Activated T-cell treated with anti-CD3 and anti-CD28 coated beads for 4 hours (primary cell): ENCODE results near the gene AHCYL1.

Experiments used
- DNase-seq: peaks from one replicate; pipeline ENCODE4 v3.0.0-alpha.2; 2020

AHCYL1 gene

DNA sequence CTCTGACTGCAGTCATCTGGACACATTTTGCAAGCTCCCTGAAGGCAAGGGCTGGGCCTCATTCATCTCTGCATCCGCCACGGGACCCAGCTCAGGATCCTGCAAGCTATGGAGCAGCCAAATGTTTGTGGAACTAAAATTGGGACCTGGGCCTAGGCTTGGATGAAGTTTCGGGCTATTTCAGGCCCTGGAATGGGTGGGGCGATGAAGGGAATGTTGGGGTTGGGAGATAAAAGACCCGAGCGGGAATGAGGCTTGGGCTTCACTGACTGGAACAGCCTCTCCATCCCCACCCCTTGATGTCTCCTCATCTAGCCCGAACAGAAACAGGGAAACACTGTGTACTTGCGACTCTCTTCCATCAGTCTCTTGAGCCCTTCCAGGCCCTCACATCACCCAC is 7.3 kb upstream of the AHCYL1 start:
- no peak for DNase-seq

DNA sequence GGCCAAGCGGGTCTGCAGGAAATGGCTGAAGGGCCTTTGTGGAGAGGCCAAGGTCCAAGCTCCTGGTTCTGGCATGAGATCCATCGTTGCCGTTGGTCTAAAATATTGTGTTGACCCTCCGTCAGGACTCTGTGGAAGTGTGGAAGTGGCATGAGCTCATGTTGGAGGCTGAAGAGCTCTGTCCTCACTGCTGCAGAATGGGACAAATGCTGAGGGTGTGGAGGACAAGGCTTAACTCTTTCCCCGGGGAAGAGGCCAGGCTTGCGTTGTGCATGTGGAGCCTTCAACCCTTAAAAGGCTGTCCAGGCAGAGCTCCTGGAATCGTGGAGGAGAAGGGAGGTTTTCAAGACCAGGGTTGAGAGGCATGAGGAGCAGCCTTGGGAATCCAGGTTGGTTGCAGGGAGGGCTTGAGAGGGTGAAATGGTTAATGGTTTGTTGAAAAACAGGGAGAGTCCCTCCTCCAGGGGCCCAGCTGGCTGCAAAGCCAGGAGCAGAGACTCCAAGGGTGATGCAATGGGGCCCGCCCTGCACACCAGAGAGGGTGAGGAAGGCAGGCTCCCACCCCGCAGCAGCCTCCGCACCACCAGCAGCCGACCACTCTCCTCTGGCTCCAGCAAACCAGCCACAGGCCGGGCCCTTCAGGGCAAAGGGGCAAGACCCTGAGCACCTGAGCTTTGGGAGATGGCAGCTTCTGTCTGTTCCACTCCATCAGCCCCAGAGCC is 6.7 kb upstream of the AHCYL1 start:
- no peak for DNase-seq

DNA sequence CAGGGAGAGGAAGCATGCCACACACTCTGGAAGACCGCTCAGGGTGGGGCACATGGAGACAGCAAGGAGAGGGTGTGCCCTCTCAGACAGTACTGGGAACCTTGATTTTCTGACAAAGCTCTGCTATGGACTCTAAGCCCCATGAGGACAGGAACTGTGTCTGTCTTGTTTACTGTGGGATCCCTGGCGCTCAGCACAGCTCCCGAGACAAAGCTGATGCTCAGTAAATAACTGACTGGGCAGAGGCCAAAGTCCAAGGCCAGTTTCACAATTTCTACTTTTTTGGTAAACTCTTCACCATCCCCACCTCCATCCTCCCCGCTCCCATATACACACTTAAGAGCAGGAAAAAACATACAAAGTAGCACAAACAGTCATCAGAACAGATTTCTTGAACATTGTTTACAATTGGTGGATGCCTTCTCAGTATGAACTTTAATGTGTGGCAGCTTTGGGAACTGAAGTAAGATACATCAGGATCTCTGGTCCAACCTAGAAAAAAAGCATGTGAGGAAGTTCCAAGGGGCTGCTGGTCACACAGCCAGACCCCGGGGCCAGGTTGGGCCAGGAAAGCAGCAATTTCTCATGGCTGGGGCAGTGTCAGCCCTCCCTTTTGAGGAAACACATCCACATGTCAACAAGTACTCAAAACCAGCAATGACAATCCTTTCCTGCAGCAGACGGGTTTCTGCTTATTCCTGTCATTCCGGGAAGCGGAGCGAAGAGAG is 5.6 kb upstream of the AHCYL1 start:
- no peak for DNase-seq

DNA sequence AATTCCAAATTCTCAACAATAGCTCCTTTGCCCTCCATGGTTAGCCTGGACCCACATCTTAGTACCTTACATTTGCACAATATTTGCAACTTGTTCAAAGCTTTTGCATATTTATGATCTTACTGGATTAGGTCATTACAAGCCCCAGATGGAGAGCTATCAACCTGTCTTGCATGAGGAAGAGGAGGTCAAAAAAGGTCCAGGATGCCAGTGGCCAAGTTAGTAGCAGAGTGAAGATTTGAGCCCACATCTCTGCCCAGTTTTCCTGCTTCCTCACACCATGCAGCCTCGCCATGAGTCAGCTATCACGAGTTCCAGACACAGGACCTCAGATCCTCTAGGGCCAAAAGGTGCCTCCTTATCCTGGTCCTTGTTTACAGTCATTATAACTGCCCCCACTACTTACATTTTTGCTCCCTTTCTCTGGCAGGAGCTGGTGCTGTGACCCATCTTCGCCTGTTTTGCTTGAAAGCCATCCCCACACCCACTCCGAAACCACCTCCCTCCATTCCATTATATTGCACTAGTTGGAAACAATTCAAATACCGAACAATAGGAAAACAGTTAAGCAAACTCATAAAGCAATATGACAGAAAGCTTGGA is 5.0 kb upstream of the AHCYL1 start:
- no peak for DNase-seq

DNA sequence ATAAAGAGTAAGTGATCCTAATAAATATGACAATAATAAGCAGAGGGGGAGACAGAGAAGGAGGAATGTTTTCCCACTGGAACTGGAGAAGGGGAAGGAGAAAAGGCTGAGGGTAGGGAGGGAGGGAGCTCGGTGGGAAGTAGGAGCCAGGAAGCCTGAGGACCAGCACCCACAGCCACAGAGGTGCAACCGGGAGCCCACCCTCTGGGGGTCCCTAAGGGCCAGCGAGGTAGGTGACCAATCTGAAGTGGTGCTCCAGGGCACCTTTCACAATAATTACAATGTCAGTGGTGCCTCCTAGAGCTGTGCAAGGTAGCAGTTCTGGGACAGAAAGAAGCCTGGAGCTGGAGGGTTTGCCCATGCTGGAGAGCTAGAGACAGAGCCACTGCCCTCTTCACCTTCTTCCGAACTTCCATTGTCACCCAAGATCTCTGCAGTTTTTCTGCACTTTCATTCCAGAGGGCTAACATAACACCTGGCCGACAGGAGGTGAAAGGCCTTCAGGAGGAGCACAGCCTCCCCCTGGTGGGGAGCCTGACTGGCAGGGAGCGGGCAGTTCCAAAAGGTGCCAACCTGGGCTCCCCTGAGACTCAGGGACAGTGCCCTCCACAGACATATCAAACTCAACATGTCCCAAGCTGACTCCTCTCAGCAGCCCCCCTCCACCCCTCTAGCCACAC is 4.1 kb upstream of the AHCYL1 start:
- no peak for DNase-seq

DNA sequence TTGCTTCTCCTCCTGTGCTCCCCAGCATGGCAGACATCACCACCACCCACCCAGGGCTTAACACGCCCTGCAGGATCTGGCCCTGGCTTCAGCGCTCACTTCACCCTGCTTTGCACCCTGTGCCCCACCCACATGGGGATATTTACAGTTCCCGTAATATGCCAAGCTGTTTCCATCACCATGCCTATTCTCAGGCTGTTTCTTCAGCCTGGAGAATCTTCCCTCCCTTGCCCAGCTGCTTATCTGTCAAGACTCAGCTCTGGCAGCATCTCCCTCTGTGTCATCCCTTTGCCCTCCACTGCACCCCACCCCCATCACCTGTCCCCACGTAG is 3.6 kb upstream of the AHCYL1 start:
- no peak for DNase-seq

DNA sequence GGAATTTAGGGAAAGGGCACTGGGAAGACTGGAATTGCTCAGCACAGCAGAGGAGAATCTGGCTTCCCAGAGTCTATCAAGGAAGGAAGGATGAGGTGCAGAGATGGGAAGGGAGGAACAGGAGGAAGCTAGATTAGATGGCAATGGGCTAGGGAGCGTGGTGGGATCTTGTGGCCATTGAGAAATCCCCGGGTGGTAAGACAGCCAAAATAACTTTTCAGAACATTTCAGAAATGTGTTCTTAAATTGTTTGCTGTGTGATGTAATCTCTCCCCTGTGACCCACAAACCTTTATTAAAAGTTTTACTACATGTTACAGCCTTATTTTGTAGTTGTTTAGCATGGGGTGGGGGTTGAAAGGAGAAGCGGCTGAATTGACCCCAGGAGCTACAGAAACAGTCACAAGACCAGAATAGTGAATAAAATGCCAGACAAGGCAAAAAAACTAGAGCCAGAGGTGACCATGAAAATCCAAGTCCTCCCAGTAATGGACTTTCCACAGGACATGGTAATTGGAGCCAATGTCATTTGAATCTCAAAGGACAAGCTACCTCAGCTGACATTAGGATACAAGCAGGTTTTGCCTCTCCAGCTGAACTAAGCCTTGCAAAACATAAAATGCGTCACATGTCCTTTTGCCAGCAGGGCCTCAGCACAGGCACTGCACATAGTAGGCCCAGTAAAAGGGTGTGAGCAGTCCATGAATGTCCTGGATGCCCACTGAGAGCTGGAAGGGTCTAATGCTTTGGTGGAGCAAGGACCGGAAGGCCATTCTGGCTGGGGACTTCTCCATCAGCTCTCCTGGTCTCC is 980 bp upstream of the AHCYL1 start:
- DNase-seq = no peak

DNA sequence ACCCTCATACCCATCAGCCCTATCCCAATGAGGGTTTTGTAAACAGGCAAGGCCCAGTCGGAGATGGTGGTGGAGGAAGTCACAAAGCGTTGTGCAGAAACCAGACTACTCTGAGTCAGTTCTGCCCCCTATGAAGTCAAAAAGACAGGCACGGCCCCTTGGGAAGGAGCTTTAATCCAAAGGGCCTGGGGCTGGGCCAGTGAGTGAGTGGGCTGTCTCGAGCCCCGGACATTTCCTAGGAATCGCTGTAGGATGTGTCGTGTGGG is 442 bp upstream of the AHCYL1 start:
- DNase-seq = no peak

DNA sequence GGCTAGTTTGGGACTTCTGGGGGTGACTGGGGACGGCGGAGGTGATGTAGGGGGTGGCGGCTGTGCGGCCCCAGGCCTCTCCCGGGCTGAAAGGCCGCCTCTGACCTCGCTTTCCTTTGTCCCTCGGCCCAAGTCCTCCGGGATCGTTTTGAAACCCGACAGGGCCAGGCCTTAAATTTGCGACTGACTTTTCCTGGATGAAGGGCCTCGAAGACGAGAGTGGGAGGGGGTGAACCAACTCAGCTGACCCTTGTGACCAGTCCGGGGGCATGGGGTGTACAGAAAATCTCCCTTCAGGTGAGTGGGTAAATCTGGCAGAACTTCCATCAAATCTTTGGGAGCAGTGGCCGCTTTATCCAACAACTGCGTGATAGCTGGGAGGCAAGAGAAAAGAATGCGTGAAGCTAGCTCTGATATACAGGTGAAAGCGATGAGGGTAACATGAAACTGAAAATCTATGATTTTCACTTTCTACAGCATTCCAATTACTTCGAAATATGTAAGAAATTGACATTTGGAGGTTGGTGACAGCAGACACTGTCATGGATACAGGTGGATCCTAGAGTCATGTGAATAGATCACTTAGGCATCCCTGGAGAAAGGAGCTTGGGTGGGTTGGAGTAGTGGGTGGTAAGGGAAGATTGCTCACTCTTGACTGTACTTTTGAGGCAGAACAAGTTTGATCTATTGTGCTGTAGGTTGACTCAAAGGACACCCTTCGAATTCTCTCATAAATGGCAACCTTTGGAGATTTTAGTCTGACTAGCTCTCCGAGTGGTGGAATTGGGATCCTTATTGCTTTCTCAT is 885 bp downstream of the AHCYL1 start:
- no peak for DNase-seq

- DNase-seq = no peak
Measured at GRCh38 chr1:109986054-109986444, 1.5 kb downstream of the AHCYL1 start.

DNA sequence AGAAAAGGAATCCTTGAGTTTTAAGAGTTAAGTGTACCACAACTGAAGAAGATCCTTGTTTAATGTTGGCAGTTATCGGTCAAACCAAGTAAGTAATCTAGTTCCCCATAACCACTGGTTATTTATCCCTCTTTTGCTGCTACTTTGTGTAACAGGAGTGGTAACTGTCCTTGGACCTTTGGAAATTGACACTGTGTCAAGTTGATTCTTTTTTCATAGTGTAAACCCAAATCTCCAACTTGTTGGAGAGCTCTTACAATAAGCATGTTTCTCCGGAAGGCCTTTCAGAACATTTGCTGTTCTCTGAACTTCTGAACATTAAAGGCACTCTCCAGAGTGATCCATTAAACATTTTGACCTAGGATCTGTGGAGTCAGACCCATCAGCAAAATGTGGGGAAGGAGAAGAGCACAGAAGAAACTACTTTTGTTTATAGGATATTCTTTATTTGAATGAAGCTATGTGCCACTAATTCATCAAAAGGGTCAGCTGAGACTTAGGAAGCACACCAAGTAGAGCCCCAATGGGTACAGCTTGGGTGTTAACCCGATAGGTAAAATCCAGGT is 3.9 kb downstream of the AHCYL1 start:
- no peak for DNase-seq

- no peak for DNase-seq
Measured at GRCh38 chr1:109989506-109990301, 5.1 kb downstream of the AHCYL1 start.

- DNase-seq = no peak
Measured at GRCh38 chr1:109990302-109990653, 5.7 kb downstream of the AHCYL1 start.

- DNase-seq = no peak
Measured at GRCh38 chr1:109991400-109991925, 6.9 kb downstream of the AHCYL1 start.

GRCh38 chr1:109993885-109994284 is 9.3 kb downstream of the AHCYL1 start:
- no peak for DNase-seq

DNA sequence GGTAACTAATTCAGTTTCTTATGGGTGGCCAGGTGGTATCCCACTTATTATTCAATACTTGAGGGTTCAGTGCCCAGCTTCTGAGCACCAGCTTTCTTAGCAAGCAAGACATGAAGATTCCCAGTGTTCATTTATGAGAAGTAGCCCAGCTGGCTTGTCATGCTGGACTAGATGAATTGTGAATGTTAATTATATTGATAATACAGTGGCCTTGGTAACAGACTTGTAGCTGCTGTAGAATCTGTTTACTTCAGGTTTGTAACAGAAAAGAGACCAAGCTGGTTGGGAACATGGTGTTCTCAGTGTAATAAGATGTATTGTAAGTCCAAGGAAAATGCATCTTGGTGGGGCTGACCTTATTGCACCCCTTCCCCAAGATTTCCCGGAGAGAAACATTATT is 10.1 kb downstream of the AHCYL1 start:
- no peak for DNase-seq

DNA sequence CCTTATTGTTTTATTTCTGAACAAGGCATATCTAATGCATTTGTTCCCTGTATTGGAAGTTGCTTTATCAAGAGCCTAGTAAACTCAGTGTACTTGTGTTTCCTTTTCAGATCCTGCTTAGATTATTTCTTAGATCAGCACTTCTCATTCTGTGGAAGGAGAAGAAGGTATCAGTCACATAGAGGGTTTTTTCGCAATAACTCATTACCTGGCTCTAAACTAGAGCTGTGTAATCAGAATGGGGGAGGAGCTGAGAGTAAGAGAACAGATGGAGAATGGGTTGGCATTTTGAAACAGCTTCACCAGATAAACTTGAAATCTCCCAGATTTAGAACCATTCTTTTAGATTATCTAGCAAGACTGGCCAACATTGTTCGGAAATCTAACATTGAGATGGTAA is 11.0 kb downstream of the AHCYL1 start:
- no peak for DNase-seq

- DNase-seq = no peak
Measured at GRCh38 chr1:109996476-109996875, 11.9 kb downstream of the AHCYL1 start.

DNA sequence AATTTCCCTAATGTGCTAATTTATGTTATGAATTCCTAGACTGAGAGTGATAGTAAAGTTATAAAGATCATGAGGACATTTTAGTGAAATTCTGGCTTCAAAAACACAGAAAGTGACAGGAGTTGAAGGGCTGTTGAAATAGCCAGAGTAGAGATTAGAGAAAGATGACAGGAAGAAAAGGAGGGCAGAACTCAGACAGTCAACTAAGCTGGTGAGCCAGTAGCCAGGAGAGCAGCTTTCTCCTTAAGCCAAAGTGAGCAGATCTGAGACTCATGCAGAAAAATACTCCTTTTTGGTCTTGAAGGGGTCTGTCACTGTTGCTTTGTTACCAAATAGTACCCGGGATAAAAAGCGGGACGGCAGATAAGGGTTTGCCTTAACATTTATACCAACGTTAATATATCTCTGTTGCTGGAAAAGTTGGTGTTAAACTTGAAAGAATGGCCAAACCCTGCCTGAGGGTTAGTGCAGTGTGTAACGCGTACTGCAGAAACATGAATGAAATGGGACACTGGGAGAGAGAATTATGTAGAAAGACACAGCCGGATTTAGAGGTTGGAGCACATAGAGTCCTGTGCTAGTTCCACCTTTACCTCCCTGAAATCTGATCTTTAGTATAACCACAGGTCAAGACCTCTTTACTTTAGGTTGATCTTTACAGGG is 12.8 kb downstream of the AHCYL1 start:
- DNase-seq = no peak

DNA sequence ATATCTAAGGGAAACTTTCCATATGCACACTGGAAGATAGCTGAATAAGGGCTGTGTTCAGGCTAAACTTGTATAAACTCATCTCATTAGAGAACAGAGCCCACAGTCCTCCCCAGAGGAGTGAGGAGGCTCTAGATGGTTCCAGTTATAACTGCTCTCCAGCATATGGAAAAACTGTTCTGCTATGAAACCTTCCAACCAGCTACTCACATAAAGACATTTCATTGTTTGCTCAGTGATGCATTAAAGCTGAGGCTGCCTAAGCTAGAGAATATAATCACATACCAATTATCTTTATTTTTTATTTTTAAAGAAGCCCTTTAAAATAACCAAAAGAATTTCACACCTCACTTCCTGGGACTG is 13.3 kb downstream of the AHCYL1 start:
- no peak for DNase-seq

GRCh38 chr1:110002695-110003094 is 18.1 kb downstream of the AHCYL1 start:
- no peak for DNase-seq
